Bronchial epithelial cell (primary cell): Measurements from ENCODE around the gene AANAT. TPM values are rescaled to one million over a fixed set of nuclear protein-coding genes. Genes with fewer than 3 reads are reported as not detected.
"Not testable (repeated sequence)": the region's sequence is repeated elsewhere in the genome, so short reads cannot be mapped to it uniquely, and the experiment has no call there.

Source experiments
- DNase-seq: peaks from one replicate; pipeline ENCODE4 v3.0.0-alpha.2; 2010; ENCODE audit warnings: low read depth
- FAIRE-seq: peaks from 2 replicates; lab custom pipeline; 2011; peaks lifted over from hg19 to GRCh38; lab: Jason Lieb, UNC
- H3K27me3 ChIP-seq: 2 replicates; pipeline ENCODE4 v1.5.1; 2011; ENCODE audit warnings: low read length; ENCODE audit not compliant: control insufficient read depth, insufficient read depth
- H3K36me3 ChIP-seq: 2 replicates; pipeline ENCODE4 v1.5.1; 2011; ENCODE audit warnings: low read length; ENCODE audit not compliant: control insufficient read depth, insufficient read depth
- H3K4me3 ChIP-seq: 2 replicates; pipeline ENCODE4 v1.5.1; 2011; ENCODE audit warnings: mild to moderate bottlenecking, low read depth, low read length, control low read depth
- CTCF ChIP-seq: IDR thresholded peaks from 2 replicates; pipeline ENCODE4 v1.5.1; 2011; ENCODE audit warnings: mild to moderate bottlenecking, moderate library complexity, low read length, control low read depth, inconsistent platforms; ENCODE audit not compliant: insufficient read depth, severe bottlenecking
- total RNA-seq: library from RNA; depleted of rRNA; stranded (reverse); fragments of >200 nt; gene quantifications from 2 replicates; pipeline ENCODE4 v1.2.1, GENCODE V29; 2014

The AANAT gene
- total RNA-seq, 1 donor from 2014 or later, result not detected

GRCh38 chr17:76504117-76504516, 36.7 kb downstream of the AANAT start:
- Histone ChIP-seq H3K36me3 (no peaks in the 10 kb centered on the region), H3K27me3 (peaks cover 4% of the 10 kb centered on the region), H3K4me3 (no peak overlapping the region)
- no peak for TF ChIP-seq CTCF
- no peak for DNase-seq
- FAIRE-seq, result no peak

- peak; percentile 43 for DNase-seq
- no peak overlapping the region for H3K4me3 ChIP-seq
- FAIRE-seq, result no peak
- H3K27me3 ChIP-seq, result peaks cover 4% of the 10 kb centered on the region
- no peaks in the 10 kb centered on the region for H3K36me3 ChIP-seq
- peak; percentile 93 for TF ChIP-seq CTCF
These were observed 39.3 kb downstream of the AANAT start for GRCh38 chr17:76506408-76507345.

GRCh38 chr17:76508472-76509063, 41.2 kb downstream of the AANAT start:
- not testable (repeated sequence) for DNase-seq, FAIRE-seq, H3K27me3 ChIP-seq, H3K36me3 ChIP-seq, H3K4me3 ChIP-seq

- peaks cover 4% of the 10 kb centered on the region for H3K27me3 ChIP-seq
- FAIRE-seq (no peak), DNase-seq (no peak)
- no peak for TF ChIP-seq CTCF
- no peak overlapping the region for H3K4me3 ChIP-seq
- H3K36me3 ChIP-seq, result no peaks in the 10 kb centered on the region
These were observed 43.4 kb downstream of the AANAT start for GRCh38 chr17:76510831-76511244.

GRCh38 chr17:76511668-76512365, 44.4 kb downstream of the AANAT start:
- H3K36me3 ChIP-seq, result no peaks in the 10 kb centered on the region
- FAIRE-seq, result no peak
- TF ChIP-seq CTCF, result no peak
- H3K27me3 ChIP-seq, result peaks cover 4% of the 10 kb centered on the region
- H3K4me3 ChIP-seq, result no peak overlapping the region
- DNase-seq, result no peak
